GM12878 (cell line): Measurements from ENCODE around the gene ARHGAP45. TPM values are rescaled to one million over a fixed set of nuclear protein-coding genes. Genes with fewer than 3 reads are reported as not detected.

ENCODE experiments used
- BCL3 ChIP-seq: IDR thresholded peaks from 2 replicates; pipeline ENCODE4 v1.6.1; 2011; ENCODE audit warnings: borderline replicate concordance, low read depth, mild to moderate bottlenecking, moderate library complexity, low read length; ENCODE audit not compliant: insufficient read depth, poor library complexity, severe bottlenecking
- CHD1 ChIP-seq: IDR thresholded peaks from 2 replicates; pipeline ENCODE4 v1.6.1; 2012; ENCODE audit warnings: low read depth, low read length, improper control_type of control experiment
- CHD2 ChIP-seq: IDR thresholded peaks from 2 replicates; pipeline ENCODE4 v1.6.1; 2011; ENCODE audit warnings: low read depth, low read length, improper control_type of control experiment, borderline replicate concordance
- CREB1 ChIP-seq: IDR thresholded peaks from 2 replicates; pipeline ENCODE4 v1.6.1; 2012; ENCODE audit warnings: low read depth, mild to moderate bottlenecking, inconsistent platforms
- CREM ChIP-seq: IDR thresholded peaks from 2 replicates; pipeline ENCODE4 v1.6.1; 2014; ENCODE audit warnings: antibody characterized with exemption, low read depth
- EED ChIP-seq: sonication (generic); IDR thresholded peaks from 2 replicates; pipeline ENCODE4 v1.6.1; 2016; ENCODE audit warnings: antibody characterized with exemption, low read depth
- FOXK2 ChIP-seq: fragments of 450-650 bp; IDR thresholded peaks from 2 replicates; pipeline ENCODE4 v1.6.1; 2017; ENCODE audit warnings: mild to moderate bottlenecking, moderate library complexity
- HSF1 ChIP-seq: fragments of 150-350 bp; IDR thresholded peaks from 2 replicates; pipeline ENCODE4 v1.6.1; 2014; ENCODE audit warnings: mild to moderate bottlenecking, low read depth, low read length
- JUNB ChIP-seq: IDR thresholded peaks from 2 replicates; pipeline ENCODE4 v1.6.1; 2016; ENCODE audit warnings: antibody characterized with exemption, mild to moderate bottlenecking
- JUND ChIP-seq: IDR thresholded peaks from 2 replicates; pipeline ENCODE4 v1.6.1; 2012; ENCODE audit warnings: low read depth, mild to moderate bottlenecking, low read length, improper control_type of control experiment, moderate library complexity
- MAX ChIP-seq: IDR thresholded peaks from 2 replicates; pipeline ENCODE4 v1.6.1; 2012; ENCODE audit warnings: low read depth, low read length, improper control_type of control experiment
- MEF2B ChIP-seq: fragments of 450-650 bp; IDR thresholded peaks from 2 replicates; pipeline ENCODE4 v1.6.1; 2018; ENCODE audit warnings: mild to moderate bottlenecking, moderate library complexity; ENCODE audit not compliant: partially characterized antibody, poor library complexity, severe bottlenecking
- NFXL1 ChIP-seq: fragments of 450-650 bp; IDR thresholded peaks from 2 replicates; pipeline ENCODE4 v1.6.1; 2017; ENCODE audit warnings: antibody characterized with exemption, mild to moderate bottlenecking, borderline replicate concordance
- NKRF ChIP-seq: fragments of 450-650 bp; conservative IDR thresholded peaks from 2 replicates; pipeline ENCODE4 v1.6.1; 2017; ENCODE audit warnings: mild to moderate bottlenecking, moderate library complexity
- PAX5 ChIP-seq: IDR thresholded peaks from 2 replicates; pipeline ENCODE4 v1.6.1; 2011; ENCODE audit warnings: low read depth, low read length, borderline replicate concordance
- PML ChIP-seq: IDR thresholded peaks from 2 replicates; pipeline ENCODE4 v1.6.1; 2012; ENCODE audit warnings: low read length, inconsistent platforms
- RELA ChIP-seq: fragments of 450-650 bp; IDR thresholded peaks from 2 replicates; pipeline ENCODE4 v1.8.0; 2014; ENCODE audit warnings: borderline replicate concordance; ENCODE audit not compliant: partially characterized antibody
- RELB ChIP-seq: fragments of 450-650 bp; IDR thresholded peaks from 2 replicates; pipeline ENCODE4 v1.6.1; 2017; ENCODE audit warnings: low read depth, mild to moderate bottlenecking, moderate library complexity
- SMAD1 ChIP-seq: fragments of 450-650 bp; IDR thresholded peaks from 2 replicates; pipeline ENCODE4 v1.6.1; 2018; ENCODE audit warnings: mild to moderate bottlenecking, low read depth; ENCODE audit not compliant: partially characterized antibody
- SPI1 ChIP-seq: IDR thresholded peaks from 2 replicates; pipeline ENCODE4 v1.6.1; 2011; ENCODE audit warnings: low read depth, mild to moderate bottlenecking, low read length, moderate library complexity, borderline replicate concordance; ENCODE audit not compliant: insufficient read depth
- TAF1 ChIP-seq: IDR thresholded peaks from 2 replicates; pipeline ENCODE4 v1.6.1; 2011; ENCODE audit warnings: mild to moderate bottlenecking, low read depth, low read length, borderline replicate concordance
- TCF12 ChIP-seq: IDR thresholded peaks from 2 replicates; pipeline ENCODE4 v1.6.1; 2011; ENCODE audit warnings: low read depth, mild to moderate bottlenecking, low read length
- polyA plus RNA-seq, 11 experiments: library from polyadenylated mRNA; depleted of rRNA in 4 of 11; unstranded in 6 of 11; stranded (reverse) in 5 of 11; fragments of >200 nt; fragmentation: Nextera tagmentation in 4 of 11; fragmentation: Illumina TruSeq in 1 of 11; extraction: Ambion mirVana in 4 of 11; extraction: Trizol in 1 of 11; gene quantifications; 1 replicate in 1 of 11; 2 replicates in 10 of 11; pipeline versions ENCODE4 v1.2.1 to v1.2.3, GENCODE V29; 2011 to 2016; ENCODE audit warnings: inconsistent platforms in 2 of 11, missing spikeins in 2 of 11, low read depth in 1 of 11
- total RNA-seq, 4 experiments: library from RNA; depleted of rRNA in 3 of 4; stranded (reverse); fragments of >200 nt in 3 of 4; fragmentation: Illumina TruSeq in 1 of 4; extraction: Trizol in 1 of 4; gene quantifications; 2 replicates each; pipeline versions ENCODE4 v1.2.1 to v1.2.3, GENCODE V29; 2013 to 2021

The ARHGAP45 gene
- total and polyA plus RNA-seq, 10 of the 15 experiments (the other 5 are each of a cell fraction or from before 2014, with no cell fraction given): 1.4 to 151 (median 59.9) TPM

GRCh38 chr19:1087813-1088415 is 20.9 kb downstream of the ARHGAP45 start (continued):
- TF ChIP-seq EED (peak; percentile 72), RELB (0 out of 2 replicates have a peak, but pooled peaks have one; percentile 17), PAX5 (peak; percentile 33; the same call in 1 of the 2 replicates), MAX (0 out of 2 replicates have a peak, but pooled peaks have one; percentile 9), BCL3 (peak; percentile 78), PML (peak; percentile 78), MEF2B (no peak), RELA (peak; percentile 24), JUNB (no peak), CREB1 (peak; percentile 7; the same call in 1 of the 2 replicates), JUND (no peak), NFXL1 (no peak), SPI1 (peak; percentile 45; the same call in 1 of the 2 replicates), TAF1 (no peak), SMAD1 (peak; percentile 12), NKRF (no peak), CREM (0 out of 2 replicates have a peak, but pooled peaks have one; percentile 9), HSF1 (no peak), CHD1 (no peak), FOXK2 (no peak), TCF12 (0 out of 2 replicates have a peak, but pooled peaks have one; percentile 10), CHD2 (0 out of 2 replicates have a peak, but pooled peaks have one; percentile 14)
